HG03108 (cell line): ENCODE measurements around the gene FAM20C.
"Not testable (repeated sequence)": the region's sequence is repeated elsewhere in the genome, so short reads cannot be mapped to it uniquely, and the experiment has no call there.

Source experiments
- ATAC-seq: cut with Tn5 transposase; IDR thresholded peaks from one replicate; pipeline ENCODE4 v1.9.1; 2021; ENCODE audit warnings: moderate library complexity; ENCODE audit not compliant: unreplicated experiment

FAM20C gene

GRCh38 chr7:255721-256361 lies 63.5 kb downstream of the FAM20C start:
- no peak for ATAC-seq

- no peak for ATAC-seq
Measured at GRCh38 chr7:256461-256940, 64.1 kb downstream of the FAM20C start.

GRCh38 chr7:256981-257646 lies 64.7 kb downstream of the FAM20C start:
- no peak for ATAC-seq

- ATAC-seq = no peak
Measured at GRCh38 chr7:257647-257992, 65.2 kb downstream of the FAM20C start.

GRCh38 chr7:258476-259190 lies 66.3 kb downstream of the FAM20C start:
- no peak for ATAC-seq

GRCh38 chr7:259191-259505 lies 66.8 kb downstream of the FAM20C start:
- ATAC-seq = no peak

GRCh38 chr7:259751-260405 lies 67.5 kb downstream of the FAM20C start:
- no peak for ATAC-seq

- ATAC-seq = no peak
Measured at GRCh38 chr7:260441-261281, 68.3 kb downstream of the FAM20C start.

- ATAC-seq = no peak
Measured at GRCh38 chr7:261341-262250, 69.2 kb downstream of the FAM20C start.

GRCh38 chr7:262251-262572 lies 69.8 kb downstream of the FAM20C start:
- ATAC-seq = no peak

- not testable (repeated sequence) for ATAC-seq
Measured at GRCh38 chr7:262631-263311, 70.4 kb downstream of the FAM20C start.

- ATAC-seq = not testable (repeated sequence)
Measured at GRCh38 chr7:263483-264351, 71.3 kb downstream of the FAM20C start.

GRCh38 chr7:264541-265191 lies 72.3 kb downstream of the FAM20C start:
- ATAC-seq = no peak

- no peak for ATAC-seq
Measured at GRCh38 chr7:265192-265997, 73.0 kb downstream of the FAM20C start.

GRCh38 chr7:265998-266850 lies 73.9 kb downstream of the FAM20C start:
- ATAC-seq = no peak
